ENCODE data around the gene C17orf67.
A peak's percentile ranks its signal among the peaks of the same experiment; 100 is the strongest.

C17orf67 gene

GRCh38 chr17:56832446-56832845, 1.3 kb downstream of the C17orf67 start:
- no peak for DNase-seq

DNA sequence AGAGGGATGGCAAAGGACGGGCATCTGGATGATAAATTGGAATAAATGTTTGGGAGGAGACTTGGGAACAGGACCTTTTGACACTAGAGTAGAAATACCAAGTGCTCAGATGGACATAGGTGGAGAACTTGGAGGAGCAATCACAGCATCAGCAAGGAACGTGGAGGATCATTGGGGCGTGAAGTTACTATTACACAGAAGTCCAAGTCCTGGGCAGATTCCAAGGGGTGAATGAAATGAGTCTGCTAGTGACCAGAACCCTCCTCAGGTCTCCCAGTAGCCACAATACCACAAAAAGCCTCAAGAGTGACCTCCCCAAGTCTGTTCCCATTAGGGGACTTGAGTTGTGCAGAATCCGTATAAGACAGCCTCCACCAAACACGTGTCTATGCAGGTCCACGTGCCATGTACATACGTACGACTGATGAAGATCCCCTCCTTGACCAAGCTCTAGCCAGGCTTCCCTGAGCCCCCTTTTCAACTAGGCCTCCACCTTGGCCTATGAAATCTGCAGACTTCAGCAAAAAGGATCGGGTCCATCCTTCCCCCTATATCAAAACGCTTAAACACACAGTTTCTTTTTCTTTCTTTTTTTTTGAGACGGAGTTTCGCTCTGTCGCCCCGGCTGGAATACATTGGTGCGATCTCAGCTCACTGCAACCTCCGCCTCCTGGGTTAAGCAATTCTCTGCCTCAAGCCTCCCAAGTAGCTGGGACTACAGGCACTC, 2.2 kb downstream of the C17orf67 start:
- DNase-seq: no peak

- no peak for DNase-seq
Observed at GRCh38 chr17:56830726-56831368, 2.9 kb downstream of the C17orf67 start.

GRCh38 chr17:56826611-56827414, 6.9 kb downstream of the C17orf67 start:
- no peak for DNase-seq

GRCh38 chr17:56824503-56824902, 9.2 kb downstream of the C17orf67 start:
- DNase-seq: no peak

GRCh38 chr17:56823848-56824247, 9.9 kb downstream of the C17orf67 start:
- no peak for DNase-seq

DNA sequence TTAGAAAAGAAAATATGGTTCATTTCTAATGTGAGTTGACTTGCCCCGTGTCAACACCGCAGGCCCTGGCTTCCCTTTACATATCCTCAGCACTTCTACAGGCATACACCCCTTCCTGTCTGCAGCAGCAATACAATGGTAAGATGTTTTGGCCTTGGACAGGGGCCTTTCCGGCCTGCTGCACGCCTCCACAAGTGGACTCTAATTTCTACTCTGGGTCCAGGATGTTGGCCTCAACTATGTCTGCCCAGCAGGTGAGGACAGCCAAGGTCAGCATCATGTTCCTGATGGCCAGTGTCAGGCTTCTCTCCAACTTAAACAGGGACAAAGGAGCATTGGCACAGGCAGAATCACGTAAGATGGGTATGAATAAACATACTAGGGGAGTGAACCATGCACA, 11.0 kb downstream of the C17orf67 start:
- no peak for DNase-seq

- DNase-seq: no peak
Observed at GRCh38 chr17:56821847-56822534, 11.7 kb downstream of the C17orf67 start.

DNA sequence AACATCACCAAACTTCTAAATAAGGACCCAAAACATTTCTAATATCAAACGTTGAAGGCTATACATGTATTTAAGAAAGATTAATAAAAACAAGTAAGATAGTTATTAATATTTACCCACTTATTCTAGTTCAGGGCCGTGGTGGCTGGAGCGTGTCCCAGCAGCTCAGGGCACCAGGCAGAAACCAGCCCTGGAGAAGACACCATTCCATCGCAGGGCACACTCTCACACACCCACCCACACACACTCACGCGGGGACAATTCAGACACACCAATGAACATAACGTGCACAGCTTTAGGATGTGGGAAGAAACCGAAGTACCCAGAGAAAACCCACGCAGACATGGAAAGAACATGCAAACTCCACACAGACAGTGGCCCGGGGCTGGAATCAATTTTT, 13.5 kb downstream of the C17orf67 start:
- DNase-seq: no peak

DNA sequence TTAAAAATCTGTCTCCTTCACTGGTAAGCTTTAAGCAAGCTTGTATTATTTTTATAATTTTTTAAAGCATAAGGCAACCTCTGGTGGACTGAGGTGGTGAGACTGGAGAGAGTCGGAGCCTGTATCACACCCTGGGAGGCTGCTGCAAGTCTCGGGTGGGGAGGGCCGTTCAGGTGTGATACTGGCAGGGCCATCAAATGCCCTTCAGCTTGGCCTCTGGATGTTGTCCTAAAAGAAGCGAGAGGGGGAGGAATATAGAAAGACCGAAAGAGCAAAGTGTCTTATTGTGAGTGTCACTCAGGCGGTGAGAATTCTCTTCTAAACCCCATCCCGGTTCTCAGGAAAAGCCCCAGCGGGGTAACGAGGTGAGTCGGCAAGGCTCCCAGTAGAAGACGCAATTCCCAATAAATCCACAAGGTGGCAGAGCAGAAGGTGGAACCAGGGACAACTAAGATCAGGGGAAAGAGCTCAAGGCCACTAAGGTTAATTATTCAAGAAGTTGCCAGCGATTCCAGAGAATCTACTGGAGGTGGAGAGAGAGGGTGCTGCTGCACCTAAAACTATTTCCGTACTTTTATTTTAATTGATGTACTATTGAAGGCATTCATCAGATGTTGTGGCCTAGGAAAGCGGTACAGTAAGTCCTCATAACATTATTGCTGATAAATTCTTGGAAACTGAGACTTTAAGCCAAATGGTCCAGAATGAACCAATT, 14.1 kb downstream of the C17orf67 start:
- no peak for DNase-seq

GRCh38 chr17:56819030-56819429, 14.7 kb downstream of the C17orf67 start:
- no peak for DNase-seq

DNA sequence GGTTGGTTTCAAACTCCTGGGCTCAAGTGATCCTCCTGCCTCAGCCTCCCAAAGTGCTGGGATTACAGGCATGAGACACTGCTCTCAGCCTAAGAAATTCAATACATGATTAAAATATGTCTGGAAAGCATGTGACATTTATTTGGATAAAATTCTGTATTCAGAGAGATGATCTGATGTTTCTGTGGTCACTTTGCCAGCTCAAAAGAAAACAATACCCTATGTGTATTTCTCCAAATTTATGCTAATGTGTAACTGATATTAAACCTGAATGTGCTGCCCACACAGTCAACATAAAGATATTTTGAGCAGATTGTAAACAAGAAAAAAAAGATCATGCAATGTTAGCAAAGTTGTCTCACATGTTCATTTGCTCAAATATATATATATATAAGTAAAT, 16.7 kb downstream of the C17orf67 start:
- no peak for DNase-seq

DNA sequence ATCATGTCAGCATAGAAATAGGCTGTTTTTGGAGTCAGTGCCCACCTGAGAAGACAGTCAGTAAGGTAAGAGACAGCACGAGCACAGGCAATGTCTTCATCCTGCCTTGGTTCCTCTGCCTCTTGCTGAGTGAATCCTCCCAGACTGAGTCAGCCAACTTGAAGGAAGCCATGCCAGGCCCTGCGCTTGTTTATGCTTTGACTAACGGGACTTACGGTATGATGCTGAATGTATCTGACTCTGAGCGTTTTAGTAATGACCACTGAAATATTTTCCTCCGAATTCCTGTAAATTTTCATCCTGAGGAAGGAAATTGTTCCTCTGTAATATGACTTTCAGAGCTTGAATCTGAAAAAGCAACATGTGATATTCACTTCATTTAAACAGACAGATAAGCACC, 18.0 kb downstream of the C17orf67 start:
- DNase-seq: no peak

DNA sequence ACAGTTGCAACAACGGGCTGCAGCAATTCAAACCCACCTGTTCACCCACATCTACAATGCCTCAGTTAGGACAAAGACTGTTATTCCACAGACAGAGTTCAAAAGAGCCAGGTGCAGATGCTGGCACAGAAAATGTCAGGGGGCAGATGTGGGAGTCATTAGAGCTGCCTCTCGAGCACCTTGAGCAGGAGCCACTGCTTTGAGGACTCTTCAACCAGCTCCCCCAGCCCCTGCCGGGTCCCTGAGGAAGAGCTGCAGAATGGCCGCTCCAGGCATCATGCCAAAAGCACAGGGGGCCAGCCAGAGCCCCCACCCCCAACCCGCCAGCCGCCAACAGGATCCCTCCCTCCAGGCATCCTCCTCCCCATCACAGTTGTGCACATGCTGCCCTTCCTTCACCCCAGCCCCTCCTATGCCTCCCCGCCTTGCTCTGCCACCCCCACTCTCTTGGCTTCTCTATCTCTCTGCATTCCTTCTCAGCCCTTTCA, 20.8 kb downstream of the C17orf67 start:
- peak; percentile 18 for DNase-seq

GRCh38 chr17:56810891-56811775, 22.6 kb downstream of the C17orf67 start:
- no peak for DNase-seq

GRCh38 chr17:56810343-56810742, 23.4 kb downstream of the C17orf67 start:
- DNase-seq: no peak

- no peak for DNase-seq
Observed at GRCh38 chr17:56809820-56810179, 23.9 kb downstream of the C17orf67 start.

DNA sequence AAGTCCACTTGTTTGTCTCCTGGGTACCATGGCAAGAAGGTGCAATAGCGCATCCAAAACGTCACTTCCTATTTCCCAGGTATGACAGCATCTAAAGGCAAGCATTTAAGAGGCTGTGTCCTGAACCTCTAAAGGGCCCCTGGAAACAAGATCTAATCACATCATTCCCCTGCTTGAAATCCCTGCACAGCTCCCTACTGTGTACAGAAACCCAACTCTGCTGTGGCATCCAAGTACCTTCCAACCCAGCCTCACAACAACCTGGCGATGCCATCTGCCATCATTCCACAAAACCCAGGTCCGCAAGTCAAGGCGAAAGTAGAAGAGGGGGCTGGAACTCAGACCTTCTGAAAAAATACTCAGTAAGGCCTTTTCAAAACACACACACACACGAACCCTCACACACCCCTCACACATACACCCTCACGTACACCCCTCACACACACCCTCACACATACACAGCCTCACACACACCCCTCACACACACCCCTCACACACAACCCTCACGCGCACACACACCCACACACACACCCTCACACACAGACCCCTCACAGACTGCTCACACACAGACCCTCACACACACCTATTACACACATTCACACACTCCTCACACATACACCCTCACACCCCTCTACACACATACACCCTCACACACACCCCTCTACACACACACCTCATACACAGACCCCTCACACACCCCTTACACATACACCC, 24.5 kb downstream of the C17orf67 start:
- DNase-seq: no peak

DNA sequence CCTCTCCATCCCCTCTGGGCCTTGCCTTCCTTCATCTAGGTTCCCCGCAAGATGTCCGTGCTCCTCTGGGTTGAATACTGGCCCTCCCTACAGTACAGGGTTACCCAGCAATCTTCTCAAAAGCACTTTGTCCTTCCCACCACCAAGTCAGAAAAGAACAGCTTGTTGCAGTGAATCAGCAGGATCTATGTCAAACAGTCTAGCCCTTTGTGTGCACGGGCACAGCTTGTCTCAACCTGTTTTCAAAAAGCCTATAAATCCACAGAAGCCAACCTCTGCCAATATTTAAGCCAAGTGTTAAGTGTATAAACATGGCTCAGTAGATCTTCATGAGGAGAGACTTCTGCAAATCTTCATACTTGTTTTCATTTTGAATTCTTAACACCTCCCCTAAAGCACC, 25.2 kb downstream of the C17orf67 start:
- peak; percentile 65 for DNase-seq

DNA sequence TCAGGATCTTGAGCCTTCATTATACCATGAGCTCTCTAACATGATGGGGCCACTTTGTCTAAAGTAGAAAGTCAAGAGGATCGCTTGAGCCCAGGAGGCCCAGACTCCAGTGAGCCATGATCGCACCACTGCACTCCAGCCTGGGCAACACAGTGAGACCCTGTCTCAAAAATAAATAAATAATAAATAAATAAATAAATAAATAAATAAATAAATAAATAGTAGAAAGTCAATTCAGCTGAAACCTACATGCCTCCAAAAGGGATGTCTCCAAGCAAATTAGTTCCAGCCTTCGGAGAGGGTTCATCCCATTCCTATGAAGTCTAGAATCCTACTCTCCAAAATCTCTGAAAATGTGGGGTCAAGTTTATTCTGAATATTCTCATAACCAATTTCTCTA, 26.0 kb downstream of the C17orf67 start:
- no peak for DNase-seq

- no peak for DNase-seq
Observed at GRCh38 chr17:56806949-56807348, 26.8 kb downstream of the C17orf67 start.

Data from DMS79 (cell line).